B cell (primary cell): ENCODE data around the gene SLC19A1. TPM values are rescaled to one million over a fixed set of nuclear protein-coding genes. Genes with fewer than 3 reads are reported as not detected.
"Not testable (repeated sequence)": the region's sequence is repeated elsewhere in the genome, so short reads cannot be mapped to it uniquely, and the experiment has no call there.

Experiments
- ATAC-seq: fragments of 200-7000 bp; cut with Tn5 transposase; one replicate; pipeline ENCODE4 v1.10.0; 2021; ENCODE audit warnings: low read depth, mild to moderate bottlenecking, moderate number of reproducible peaks, moderate library complexity
- CTCF ChIA-PET: fragments of 350-600 bp; sonication (Branson Sonifier 250); formaldehyde crosslinking; loops from one replicate; lab custom pipeline; 2021; ENCODE audit warnings: antibody characterized with exemption, inconsistent platforms; lab: Charles Lee
- POLR2A ChIA-PET: fragments of 350-600 bp; sonication (Branson Sonifier 250); formaldehyde crosslinking; loops from one replicate; lab custom pipeline; 2021; ENCODE audit warnings: antibody characterized with exemption; lab: Charles Lee
- DNase-seq: peaks from one replicate; pipeline ENCODE4 v3.0.0; 2013
- H2AFZ ChIP-seq: 2 replicates; pipeline ENCODE4 v1.6.1; 2012; ENCODE audit warnings: mild to moderate bottlenecking, low read depth, low read length; ENCODE audit not compliant: insufficient read depth, poor library complexity, severe bottlenecking
- H3K27ac ChIP-seq, 2 donors: 1 replicate in 1 of 2; 2 replicates in 1 of 2; pipeline ENCODE4 v1.5.1; 2012 to 2013; ENCODE audit warnings: low read length in 2 of 2, mild to moderate bottlenecking in 2 of 2, moderate library complexity in 1 of 2
- H3K27me3 ChIP-seq, 4 experiments: fragments of 200-600 bp in 1 of 4; sonication (generic) in 1 of 4; replicated peaks in 1 of 4; 1 replicate in 2 of 4; 2 replicates in 2 of 4; pipeline versions ENCODE4 v1.6.1 to v1.7.0; 2013 to 2016; ENCODE audit warnings: low read length in 3 of 4, mild to moderate bottlenecking in 2 of 4, mixed read lengths in 1 of 4, moderate library complexity in 1 of 4; ENCODE audit not compliant: insufficient read depth in 4 of 4, control insufficient read depth in 3 of 4; ENCODE audit errors: control extremely low read depth in 1 of 4
- H3K36me3 ChIP-seq, 2 experiments: replicated peaks in 1 of 2; 1 replicate in 1 of 2; 2 replicates in 1 of 2; pipeline versions ENCODE4 v1.6.1 to v1.7.1; 2013; ENCODE audit warnings: low read length in 1 of 2; ENCODE audit not compliant: insufficient read depth in 2 of 2, control insufficient read depth in 1 of 2; ENCODE audit errors: control extremely low read depth in 1 of 2, extremely low read depth in 1 of 2
- H3K4me1 ChIP-seq, 2 donors: fragments of 200-600 bp in 1 of 2; sonication (generic) in 1 of 2; 1 replicate in 1 of 2; 2 replicates in 1 of 2; pipeline versions ENCODE4 v1.5.1 to v1.6.1; 2013 to 2017; ENCODE audit warnings: low read length in 2 of 2; ENCODE audit not compliant: control insufficient read depth in 2 of 2, insufficient read depth in 2 of 2
- H3K4me2 ChIP-seq: replicated peaks from 2 replicates; pipeline ENCODE3; 2012; ENCODE audit warnings: mild to moderate bottlenecking, low read depth, low read length; ENCODE audit not compliant: poor library complexity, severe bottlenecking
- H3K4me3 ChIP-seq, 5 experiments: fragments of 200-600 bp in 1 of 5; sonication (generic) in 1 of 5; 1 replicate in 3 of 5; 2 replicates in 2 of 5; pipeline versions ENCODE4 v1.5.1 to v1.7.0; 2011 to 2016; ENCODE audit warnings: low read length in 4 of 5, mild to moderate bottlenecking in 4 of 5, low read depth in 2 of 5, control low read depth in 1 of 5, moderate library complexity in 1 of 5; ENCODE audit not compliant: insufficient read depth in 1 of 5; ENCODE audit errors: control extremely low read depth in 1 of 5, extremely low read depth in 1 of 5
- H3K79me2 ChIP-seq: fragments of 200-600 bp; sonication (generic); one replicate; pipeline ENCODE4 v1.6.0; 2016; ENCODE audit warnings: low read length; ENCODE audit not compliant: control insufficient read depth, insufficient read depth
- H3K9ac ChIP-seq: fragments of 200-600 bp; sonication (generic); 2 replicates; pipeline ENCODE4 v1.6.1; 2017; ENCODE audit warnings: mild to moderate bottlenecking, low read length, moderate library complexity
- H3K9me3 ChIP-seq, 3 donors: one replicate each; pipeline versions ENCODE4 v1.6.1 to v1.7.1; 2013; ENCODE audit warnings: low read length in 2 of 3; ENCODE audit not compliant: control insufficient read depth in 2 of 3, insufficient read depth in 1 of 3; ENCODE audit errors: control extremely low read depth in 1 of 3
- H4K20me1 ChIP-seq: 2 replicates; pipeline ENCODE4 v1.6.0; 2012; ENCODE audit warnings: mild to moderate bottlenecking, low read length; ENCODE audit not compliant: insufficient read depth, control insufficient read depth, poor library complexity, severe bottlenecking
- H3K27ac Mint-ChIP-seq: one replicate; pipeline ENCODE4 v1.8.0; 2021; ENCODE audit warnings: mixed read lengths
- H3K27me3 Mint-ChIP-seq: one replicate; pipeline ENCODE4 v1.8.0; 2021; ENCODE audit warnings: mixed read lengths
- H3K4me1 Mint-ChIP-seq: one replicate; pipeline ENCODE4 v1.8.0; 2021; ENCODE audit warnings: mixed read lengths
- H3K4me3 Mint-ChIP-seq: one replicate; pipeline ENCODE4 v1.8.0; 2021; ENCODE audit warnings: mixed read lengths
- H3K9me3 Mint-ChIP-seq: one replicate; pipeline ENCODE4 v1.8.0; 2022; ENCODE audit warnings: mixed read lengths; ENCODE audit not compliant: insufficient read depth
- EZH2 ChIP-seq: IDR thresholded peaks from 2 replicates; pipeline ENCODE4 v1.6.1; 2012; ENCODE audit warnings: borderline replicate concordance, low read depth, mild to moderate bottlenecking, moderate library complexity, low read length; ENCODE audit not compliant: insufficient read depth, poor library complexity, severe bottlenecking
- WGBS: methylation state at CpG from one replicate; pipeline ENCODE4 v1.1.5; 2013; ENCODE audit warnings: missing lambda C conversion rate; ENCODE audit not compliant: insufficient coverage; 5-methylcytosine and 5-hydroxymethylcytosine counted together
- intact Hi-C: fragments of 100-400 bp; cut with micrococcal nuclease; formaldehyde crosslinking; loops from one replicate; pipeline ENCODE4 v1.10.0; 2022
- polyA plus RNA-seq: library from polyadenylated mRNA; depleted of rRNA; stranded (reverse); fragments of >200 nt; gene quantifications from 2 replicates; pipeline ENCODE4 v1.2.3, GENCODE V29; 2012
- total RNA-seq, 2 donors: library from RNA; stranded (reverse); fragments of 120-200 nt in 1 of 2; gene quantifications; 1 replicate in 1 of 2; 2 replicates in 1 of 2; pipeline versions ENCODE4 v1.2.3 to v1.2.4, GENCODE V29; 2013 to 2022
- TF ChIP-seq, protein P1 (sequence below): fragments of 200-600 bp; IDR thresholded peaks from one replicate; pipeline ENCODE4 v1.8.0; 2022; ENCODE audit warnings: antibody characterized with exemption, mild to moderate bottlenecking

Gene SLC19A1
- total and polyA plus RNA-seq, 2 donors (not counting 1 experiment from before 2014, with no cell fraction given), result 8.7 to 10.1 TPM

DNA sequence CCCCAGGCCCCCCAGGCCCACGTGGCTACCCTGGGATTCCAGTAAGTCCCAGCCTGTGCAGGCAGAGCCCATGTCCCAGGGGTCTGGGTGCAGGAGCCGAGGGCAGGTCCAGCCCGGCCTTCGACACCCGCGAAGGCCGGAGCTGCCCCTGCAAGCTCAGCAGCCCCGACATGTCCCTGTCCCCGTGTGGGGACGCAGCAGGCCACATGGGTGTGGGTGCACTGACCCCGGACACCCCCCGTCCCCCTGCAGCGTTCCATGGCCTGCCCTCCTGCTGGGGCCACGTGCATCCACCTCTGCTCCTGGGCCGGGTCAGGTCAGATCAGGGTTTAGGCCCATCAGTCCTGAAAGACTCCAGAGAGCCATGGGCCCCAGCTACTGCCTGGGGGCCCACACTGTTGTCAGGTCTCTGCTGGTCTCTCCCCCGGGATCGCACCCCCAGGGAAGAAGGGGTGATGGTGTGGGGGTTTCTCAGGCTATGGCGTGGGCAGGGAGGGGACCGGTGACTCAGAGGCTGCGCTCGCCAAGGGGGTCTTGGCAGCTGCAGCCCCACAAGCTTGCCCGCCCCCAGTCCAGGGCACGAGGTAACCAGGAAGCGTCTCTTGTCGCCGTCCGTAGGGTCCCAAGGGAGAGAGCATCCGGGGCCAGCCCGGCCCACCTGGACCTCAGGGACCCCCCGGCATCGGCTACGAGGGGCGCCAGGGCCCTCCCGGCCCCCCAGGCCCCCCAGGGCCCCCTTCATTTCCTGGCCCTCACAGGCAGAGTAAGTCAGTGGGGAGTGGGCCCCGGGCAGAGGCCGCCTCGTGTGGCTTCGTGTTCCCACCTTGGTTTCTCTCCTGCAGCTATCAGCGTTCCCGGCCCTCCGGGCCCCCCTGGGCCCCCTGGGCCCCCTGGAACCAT is 37.5 kb downstream of the SLC19A1 start:
- intact Hi-C loops, result no loop called here
- H3K36me3 ChIP-seq, result no peaks in the 10 kb centered on the region
- H3K27ac ChIP-seq, result no peak overlapping the region
- no peak overlapping the region for H2AFZ ChIP-seq
- no peak for TF ChIP-seq EZH2
- TF ChIP-seq, protein P1, sequence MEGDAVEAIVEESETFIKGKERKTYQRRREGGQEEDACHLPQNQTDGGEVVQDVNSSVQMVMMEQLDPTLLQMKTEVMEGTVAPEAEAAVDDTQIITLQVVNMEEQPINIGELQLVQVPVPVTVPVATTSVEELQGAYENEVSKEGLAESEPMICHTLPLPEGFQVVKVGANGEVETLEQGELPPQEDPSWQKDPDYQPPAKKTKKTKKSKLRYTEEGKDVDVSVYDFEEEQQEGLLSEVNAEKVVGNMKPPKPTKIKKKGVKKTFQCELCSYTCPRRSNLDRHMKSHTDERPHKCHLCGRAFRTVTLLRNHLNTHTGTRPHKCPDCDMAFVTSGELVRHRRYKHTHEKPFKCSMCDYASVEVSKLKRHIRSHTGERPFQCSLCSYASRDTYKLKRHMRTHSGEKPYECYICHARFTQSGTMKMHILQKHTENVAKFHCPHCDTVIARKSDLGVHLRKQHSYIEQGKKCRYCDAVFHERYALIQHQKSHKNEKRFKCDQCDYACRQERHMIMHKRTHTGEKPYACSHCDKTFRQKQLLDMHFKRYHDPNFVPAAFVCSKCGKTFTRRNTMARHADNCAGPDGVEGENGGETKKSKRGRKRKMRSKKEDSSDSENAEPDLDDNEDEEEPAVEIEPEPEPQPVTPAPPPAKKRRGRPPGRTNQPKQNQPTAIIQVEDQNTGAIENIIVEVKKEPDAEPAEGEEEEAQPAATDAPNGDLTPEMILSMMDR, result no peak
- DNase-seq, result no peak
- Mint-ChIP-seq H3K9me3 (no peaks in the 10 kb centered on the region), H3K4me1 (no peaks in the 10 kb centered on the region), H3K4me3 (no peak overlapping the region), H3K27me3 (no peaks in the 10 kb centered on the region), H3K27ac (no peak overlapping the region)
- CTCF ChIA-PET, result no interaction called here
- no peak for ATAC-seq
- WGBS, result 84% methylated on average over 39 of the region's 41 CpGs
- H3K79me2 ChIP-seq, result no peaks in the 10 kb centered on the region
- H4K20me1 ChIP-seq, result no peaks in the 10 kb centered on the region
- POLR2A ChIA-PET, result no interaction called here
- H3K4me1 ChIP-seq, result no peaks in the 10 kb centered on the region
- no peak overlapping the region for H3K4me3 ChIP-seq
- no peak overlapping the region for H3K9ac ChIP-seq
- no peak overlapping the region for H3K4me2 ChIP-seq
- H3K27me3 ChIP-seq, result no peaks in the 10 kb centered on the region
- no peaks in the 10 kb centered on the region for H3K9me3 ChIP-seq

DNA sequence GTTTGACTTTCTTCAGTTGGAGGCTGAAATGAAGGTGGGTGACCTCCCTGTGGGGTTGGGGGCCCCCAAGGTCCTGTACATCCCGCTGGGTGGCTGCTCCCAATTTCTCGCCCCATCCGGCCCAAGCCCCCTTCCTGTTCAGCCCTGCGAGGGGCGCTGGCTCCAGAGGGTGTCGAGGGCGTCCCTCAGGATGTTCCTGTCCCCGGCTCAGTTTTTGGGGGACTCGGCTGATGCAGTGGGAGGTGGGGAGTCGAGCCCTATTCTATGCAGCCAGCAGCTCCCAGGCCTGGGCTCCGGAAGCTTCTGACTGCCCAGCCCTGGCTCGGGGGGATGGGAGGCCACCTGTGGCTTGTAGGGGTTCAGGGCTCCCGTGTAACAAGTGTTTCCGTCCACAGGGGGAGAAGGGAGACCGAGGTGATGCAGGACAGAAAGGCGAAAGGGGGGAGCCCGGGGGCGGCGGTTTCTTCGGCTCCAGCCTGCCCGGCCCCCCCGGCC is 38.2 kb downstream of the SLC19A1 start:
- no peaks in the 10 kb centered on the region for H3K9me3 ChIP-seq
- no peaks in the 10 kb centered on the region for H3K9me3 Mint-ChIP-seq
- 91% methylated on average over 21 of the region's 22 CpGs for WGBS
- H2AFZ ChIP-seq, result no peak overlapping the region
- H3K4me2 ChIP-seq, result no peak overlapping the region
- no peak for TF ChIP-seq EZH2
- TF ChIP-seq, protein P1, result no peak
- H3K27me3 ChIP-seq, result no peaks in the 10 kb centered on the region
- DNase-seq, result no peak
- H3K4me1 ChIP-seq, result no peaks in the 10 kb centered on the region
- no peak overlapping the region for H3K4me3 ChIP-seq
- H3K4me3 Mint-ChIP-seq, result no peak overlapping the region
- POLR2A ChIA-PET, result no interaction called here
- no peaks in the 10 kb centered on the region for H3K79me2 ChIP-seq
- peaks cover under 1% of the 10 kb centered on the region for H3K27me3 Mint-ChIP-seq
- H3K9ac ChIP-seq, result no peak overlapping the region
- CTCF ChIA-PET, result no interaction called here
- intact Hi-C loops, result no loop called here
- no peak for ATAC-seq
- H3K4me1 Mint-ChIP-seq, result no peaks in the 10 kb centered on the region
- H4K20me1 ChIP-seq, result no peaks in the 10 kb centered on the region
- no peaks in the 10 kb centered on the region for H3K36me3 ChIP-seq
- no peak overlapping the region for H3K27ac Mint-ChIP-seq
- H3K27ac ChIP-seq, result no peak overlapping the region

DNA sequence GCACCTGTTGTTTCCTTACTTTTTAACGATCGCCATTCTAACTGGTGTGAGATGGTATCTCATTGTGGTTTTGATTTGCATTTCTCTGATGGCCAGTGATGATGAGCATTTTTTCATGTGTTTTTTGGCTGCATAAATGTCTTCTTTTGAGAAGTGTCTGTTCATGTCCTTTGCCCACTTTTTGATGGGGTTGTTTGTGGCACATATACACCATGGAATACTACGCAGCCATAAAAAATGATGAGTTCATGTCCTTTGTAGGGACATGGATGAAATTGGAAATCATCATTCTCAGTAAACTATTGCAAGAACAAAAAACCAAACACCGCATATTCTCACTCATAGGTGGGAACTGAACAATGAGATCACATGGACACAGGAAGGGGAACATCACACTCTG is 39.0 kb downstream of the SLC19A1 start:
- H3K4me3 Mint-ChIP-seq, H3K36me3 ChIP-seq, H3K9me3 Mint-ChIP-seq, intact Hi-C loops, H3K79me2 ChIP-seq, POLR2A ChIA-PET, H4K20me1 ChIP-seq, H3K4me3 ChIP-seq, ATAC-seq, H3K27me3 Mint-ChIP-seq, H3K27me3 ChIP-seq, H3K4me2 ChIP-seq, DNase-seq, CTCF ChIA-PET, H3K4me1 Mint-ChIP-seq, H2AFZ ChIP-seq, H3K9ac ChIP-seq, H3K9me3 ChIP-seq, H3K27ac ChIP-seq, H3K27ac Mint-ChIP-seq, H3K4me1 ChIP-seq: not testable (repeated sequence)
- no CpG with 5 or more reads among the region's 4 CpGs for whole genome bisulfite sequencing
